HEK293 (cell line): Measurements from ENCODE around the gene TEKT5.

Experiments used
- CTCF ChIP-seq: fragments of 450-650 bp; formaldehyde crosslinking; IDR thresholded peaks from 2 replicates; pipeline ENCODE4 v1.5.1; 2016; ENCODE audit warnings: missing biosample characterization, missing genetic modification characterization
- ZNF654 ChIP-seq: fragments of 450-650 bp; formaldehyde crosslinking; IDR thresholded peaks from 2 replicates; pipeline ENCODE4 v1.5.1; 2016; ENCODE audit warnings: low read depth, missing biosample characterization, missing genetic modification characterization
- ZNF692 ChIP-seq: fragments of 450-650 bp; formaldehyde crosslinking; IDR thresholded peaks from 2 replicates; pipeline ENCODE4 v1.5.1; 2016; ENCODE audit warnings: missing biosample characterization, missing genetic modification characterization

GRCh38 chr16:10598157-10598556, 96.6 kb downstream of the TEKT5 start:
- TF ChIP-seq ZNF654 (tag by site-specific recombination) (no peak), ZNF692 (tag by site-specific recombination) (no peak), CTCF (no peak)
